ENCODE results near the gene EIF3D.
A peak's percentile ranks its signal among the peaks of the same experiment; 100 is the strongest.

The EIF3D gene

DNA sequence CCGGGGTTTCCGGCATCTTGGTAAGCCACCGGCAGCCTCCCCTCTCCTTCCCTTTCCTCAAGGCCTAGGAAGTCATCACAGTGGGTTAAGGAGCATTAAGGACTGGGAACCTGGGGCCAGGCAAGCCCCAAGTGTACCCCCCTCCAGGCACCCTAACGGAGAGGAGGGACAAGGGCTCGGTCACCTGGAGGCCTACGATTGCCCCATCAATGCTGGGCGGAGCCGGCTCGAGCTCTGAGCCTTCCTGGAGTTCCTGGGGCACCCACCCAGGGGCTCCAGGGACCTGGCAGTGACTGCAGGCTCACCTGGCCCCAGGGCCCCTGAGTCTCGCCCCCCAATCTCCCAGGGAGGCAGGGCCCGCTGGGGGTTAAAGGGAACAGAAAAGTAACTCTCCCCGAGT lies 34.5 kb upstream of the EIF3D start:
- H2AFZ ChIP-seq (ENCODE audit: low read length), result no peak overlapping the region
- no peaks in the 10 kb centered on the region for H4K20me1 ChIP-seq (ENCODE audit: insufficient read depth, low read length, poor library complexity, severe bottlenecking)
- H3K79me2 ChIP-seq (ENCODE audit: insufficient read depth, low read length), result no peaks in the 10 kb centered on the region
- no peak overlapping the region for H3K9ac ChIP-seq (ENCODE audit: low read depth, low read length, poor library complexity, severe bottlenecking)
- H3K4me3 ChIP-seq (ENCODE audit: low read length, poor library complexity, severe bottlenecking), result no peak overlapping the region
- no peak for TF ChIP-seq EZH2phosphoT487 (IDR thresholded peaks at IDR 0.05; ENCODE audit: borderline replicate concordance)
- TF ChIP-seq, protein P1, sequence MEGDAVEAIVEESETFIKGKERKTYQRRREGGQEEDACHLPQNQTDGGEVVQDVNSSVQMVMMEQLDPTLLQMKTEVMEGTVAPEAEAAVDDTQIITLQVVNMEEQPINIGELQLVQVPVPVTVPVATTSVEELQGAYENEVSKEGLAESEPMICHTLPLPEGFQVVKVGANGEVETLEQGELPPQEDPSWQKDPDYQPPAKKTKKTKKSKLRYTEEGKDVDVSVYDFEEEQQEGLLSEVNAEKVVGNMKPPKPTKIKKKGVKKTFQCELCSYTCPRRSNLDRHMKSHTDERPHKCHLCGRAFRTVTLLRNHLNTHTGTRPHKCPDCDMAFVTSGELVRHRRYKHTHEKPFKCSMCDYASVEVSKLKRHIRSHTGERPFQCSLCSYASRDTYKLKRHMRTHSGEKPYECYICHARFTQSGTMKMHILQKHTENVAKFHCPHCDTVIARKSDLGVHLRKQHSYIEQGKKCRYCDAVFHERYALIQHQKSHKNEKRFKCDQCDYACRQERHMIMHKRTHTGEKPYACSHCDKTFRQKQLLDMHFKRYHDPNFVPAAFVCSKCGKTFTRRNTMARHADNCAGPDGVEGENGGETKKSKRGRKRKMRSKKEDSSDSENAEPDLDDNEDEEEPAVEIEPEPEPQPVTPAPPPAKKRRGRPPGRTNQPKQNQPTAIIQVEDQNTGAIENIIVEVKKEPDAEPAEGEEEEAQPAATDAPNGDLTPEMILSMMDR (conservative IDR thresholded peaks at IDR 0.05; ENCODE audit: low read length), result no peak
- no peaks in the 10 kb centered on the region for H3K4me1 ChIP-seq (ENCODE audit: insufficient read depth, low read length, poor library complexity, severe bottlenecking)
- no peaks in the 10 kb centered on the region for H3K36me3 ChIP-seq (ENCODE audit: insufficient read depth, low read length)
- no peaks in the 10 kb centered on the region for H3K9me2 ChIP-seq (replicated peaks; ENCODE audit: low read depth, low read length)
- H3K9me3 ChIP-seq (ENCODE audit: insufficient read depth, low read depth, low read length), result no peaks in the 10 kb centered on the region
- H3F3A ChIP-seq (ENCODE audit: low read depth), result no peaks in the 10 kb centered on the region
- no peak overlapping the region for H3K4me2 ChIP-seq (ENCODE audit: low read depth, low read length, poor library complexity, severe bottlenecking)
- no peaks in the 10 kb centered on the region for H3K27me3 ChIP-seq (ENCODE audit: insufficient read depth, low read length, poor library complexity, severe bottlenecking)

- H3K4me2 ChIP-seq (ENCODE audit: low read depth, low read length, poor library complexity, severe bottlenecking), result no peak overlapping the region
- no peaks in the 10 kb centered on the region for H3K4me1 ChIP-seq (ENCODE audit: insufficient read depth, low read length, poor library complexity, severe bottlenecking)
- no peak overlapping the region for H3K9ac ChIP-seq (ENCODE audit: low read depth, low read length, poor library complexity, severe bottlenecking)
Measured at GRCh38 chr22:36563001-36563400, 34.0 kb upstream of the EIF3D start.

DNA sequence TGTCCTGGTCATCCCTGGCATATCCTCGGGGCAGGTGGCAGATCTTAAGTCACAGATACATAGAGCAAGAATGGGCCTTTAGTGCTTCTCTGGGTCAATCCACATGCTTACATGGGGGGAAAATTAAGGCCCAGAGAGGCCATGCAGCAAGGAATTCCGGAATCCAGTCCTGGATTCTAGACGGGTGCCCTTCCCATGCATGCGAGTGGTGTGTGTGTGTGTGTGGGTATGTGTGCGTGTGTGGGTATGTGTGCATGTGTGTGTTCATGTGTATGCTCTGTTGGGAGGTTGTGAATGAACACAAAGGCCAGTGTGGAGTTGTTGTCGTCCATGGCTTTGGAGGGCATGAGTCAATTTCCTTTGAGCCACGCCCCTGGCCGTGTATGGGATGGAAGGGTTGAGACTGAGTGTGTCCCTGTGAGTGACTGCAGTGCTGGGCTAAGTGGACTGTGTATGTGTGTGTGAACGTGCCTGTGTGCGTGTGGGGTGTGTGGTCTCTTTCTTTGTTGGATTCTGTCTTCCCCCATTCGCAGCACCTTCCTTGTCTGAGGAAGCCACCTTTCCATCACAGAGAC lies 33.4 kb upstream of the EIF3D start:
- no peaks in the 10 kb centered on the region for H3K9me2 ChIP-seq (replicated peaks; ENCODE audit: low read depth, low read length)
- no peaks in the 10 kb centered on the region for H4K20me1 ChIP-seq (ENCODE audit: insufficient read depth, low read length, poor library complexity, severe bottlenecking)
- H3K4me1 ChIP-seq (ENCODE audit: insufficient read depth, low read length, poor library complexity, severe bottlenecking), result no peaks in the 10 kb centered on the region
- H3K4me3 ChIP-seq (ENCODE audit: low read length, poor library complexity, severe bottlenecking), result no peak overlapping the region
- no peaks in the 10 kb centered on the region for H3K79me2 ChIP-seq (ENCODE audit: insufficient read depth, low read length)
- no peak overlapping the region for H3K9ac ChIP-seq (ENCODE audit: low read depth, low read length, poor library complexity, severe bottlenecking)
- no peaks in the 10 kb centered on the region for H3K27me3 ChIP-seq (ENCODE audit: insufficient read depth, low read length, poor library complexity, severe bottlenecking)
- no peaks in the 10 kb centered on the region for H3K36me3 ChIP-seq (ENCODE audit: insufficient read depth, low read length)
- H3F3A ChIP-seq (ENCODE audit: low read depth), result no peaks in the 10 kb centered on the region
- TF ChIP-seq EZH2phosphoT487 (IDR thresholded peaks at IDR 0.05; ENCODE audit: borderline replicate concordance), result no peak
- TF ChIP-seq, protein P1 (conservative IDR thresholded peaks at IDR 0.05; ENCODE audit: low read length), result no peak
- no peak overlapping the region for H2AFZ ChIP-seq (ENCODE audit: low read length)
- no peaks in the 10 kb centered on the region for H3K9me3 ChIP-seq (ENCODE audit: insufficient read depth, low read depth, low read length)
- H3K4me2 ChIP-seq (ENCODE audit: low read depth, low read length, poor library complexity, severe bottlenecking), result no peak overlapping the region

More at GRCh38 chr22:36563001-36563400, 34.0 kb upstream of the EIF3D start:
- no peaks in the 10 kb centered on the region for H3K36me3 ChIP-seq (ENCODE audit: insufficient read depth, low read length)
- TF ChIP-seq, protein P1 (conservative IDR thresholded peaks at IDR 0.05; ENCODE audit: low read length), result peak; percentile 45
- no peak for TF ChIP-seq EZH2phosphoT487 (IDR thresholded peaks at IDR 0.05; ENCODE audit: borderline replicate concordance)
- H3F3A ChIP-seq (ENCODE audit: low read depth), result no peaks in the 10 kb centered on the region
- no peaks in the 10 kb centered on the region for H3K9me3 ChIP-seq (ENCODE audit: insufficient read depth, low read depth, low read length)
- no peaks in the 10 kb centered on the region for H3K9me2 ChIP-seq (replicated peaks; ENCODE audit: low read depth, low read length)
- H3K79me2 ChIP-seq (ENCODE audit: insufficient read depth, low read length), result no peaks in the 10 kb centered on the region
- H4K20me1 ChIP-seq (ENCODE audit: insufficient read depth, low read length, poor library complexity, severe bottlenecking), result no peaks in the 10 kb centered on the region
- no peak overlapping the region for H3K4me3 ChIP-seq (ENCODE audit: low read length, poor library complexity, severe bottlenecking)
- H2AFZ ChIP-seq (ENCODE audit: low read length), result no peak overlapping the region
- H3K27me3 ChIP-seq (ENCODE audit: insufficient read depth, low read length, poor library complexity, severe bottlenecking), result no peaks in the 10 kb centered on the region

Data from Loucy (cell line).